ENCODE measurements around the gene FLT3. TPM values are rescaled to one million over a fixed set of nuclear protein-coding genes. Genes with fewer than 3 reads are reported as not detected.
A peak's percentile ranks its signal among the peaks of the same experiment; 100 is the strongest.

FLT3 gene
- total RNA-seq, 1 donor, result not detected

DNA sequence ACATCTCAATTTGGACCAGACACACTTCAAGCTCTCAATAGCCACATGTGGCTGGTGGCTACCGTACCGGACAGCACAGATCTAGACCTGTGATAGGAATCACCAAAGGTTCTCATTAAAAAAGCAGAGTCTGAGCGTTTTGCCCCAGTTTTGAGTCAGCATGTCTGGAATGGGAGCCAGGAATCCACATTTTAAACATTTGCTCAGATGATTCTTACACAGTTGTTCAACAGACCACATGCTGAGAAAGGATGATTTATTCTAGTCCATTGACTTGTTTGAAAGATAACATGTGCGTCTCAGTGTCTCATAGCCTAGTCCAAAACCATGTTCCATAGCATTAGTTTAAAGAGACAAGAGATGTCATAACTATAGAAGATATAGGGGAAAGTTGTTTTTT, 53.4 kb downstream of the FLT3 start:
- no peak for TF ChIP-seq CTCF (IDR thresholded peaks at IDR 0.05; ENCODE audit: insufficient read depth, low read depth, low read length)
- peak; percentile 20 for DNase-seq (ENCODE audit: low read depth)
- no peak overlapping the region for H3K4me3 ChIP-seq (ENCODE audit: low read depth, low read length)

DNA sequence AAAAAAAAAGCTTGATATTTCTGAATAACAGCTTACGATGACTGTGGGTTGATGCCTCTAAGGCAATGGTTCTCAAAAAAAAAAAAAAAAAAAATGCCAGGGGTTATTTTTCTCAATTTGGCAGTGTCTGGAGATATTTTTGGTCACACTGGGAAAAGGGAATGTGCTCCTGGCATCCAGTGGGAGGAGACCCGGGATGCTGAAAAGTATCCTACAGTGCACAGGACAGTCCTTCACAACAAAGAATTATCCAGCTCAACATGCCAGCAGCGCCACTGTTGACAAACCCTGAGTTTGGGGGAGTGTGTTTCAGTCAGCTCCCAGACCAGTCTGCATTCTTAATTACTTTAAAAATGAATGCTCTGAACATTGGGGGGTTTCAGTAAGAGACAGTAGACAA, 54.5 kb downstream of the FLT3 start:
- no peak for DNase-seq (ENCODE audit: low read depth)
- no peak for TF ChIP-seq CTCF (IDR thresholded peaks at IDR 0.05; ENCODE audit: insufficient read depth, low read depth, low read length)
- H3K4me3 ChIP-seq (ENCODE audit: low read depth, low read length), result no peak overlapping the region

GRCh38 chr13:28044608-28045007, 55.8 kb downstream of the FLT3 start:
- H3K4me3 ChIP-seq (ENCODE audit: low read depth, low read length), result no peak overlapping the region
- TF ChIP-seq CTCF (IDR thresholded peaks at IDR 0.05; ENCODE audit: insufficient read depth, low read depth, low read length), result no peak
- no peak for DNase-seq (ENCODE audit: low read depth)

DNA sequence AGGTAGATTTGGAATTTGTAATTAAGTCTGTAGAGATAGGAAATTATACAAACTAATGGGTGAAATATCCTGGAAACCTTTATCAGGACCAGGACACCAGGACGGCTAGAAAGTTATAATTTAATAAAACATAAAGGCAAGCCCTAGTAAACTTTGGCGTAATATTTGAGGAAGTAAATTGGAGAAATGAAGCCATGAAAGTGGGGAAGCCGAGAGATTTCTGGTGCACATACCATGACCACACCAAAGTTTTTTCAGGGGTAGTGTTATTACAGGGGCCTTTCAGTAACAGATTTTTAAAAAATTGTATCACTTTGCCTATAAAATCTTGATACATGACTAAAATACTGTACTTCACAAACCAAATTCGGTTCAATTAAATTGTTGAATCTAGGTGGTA, 57.2 kb downstream of the FLT3 start:
- no peak for DNase-seq (ENCODE audit: low read depth)
- no peak overlapping the region for H3K4me3 ChIP-seq (ENCODE audit: low read depth, low read length)
- TF ChIP-seq CTCF (IDR thresholded peaks at IDR 0.05; ENCODE audit: insufficient read depth, low read depth, low read length), result no peak

DNA sequence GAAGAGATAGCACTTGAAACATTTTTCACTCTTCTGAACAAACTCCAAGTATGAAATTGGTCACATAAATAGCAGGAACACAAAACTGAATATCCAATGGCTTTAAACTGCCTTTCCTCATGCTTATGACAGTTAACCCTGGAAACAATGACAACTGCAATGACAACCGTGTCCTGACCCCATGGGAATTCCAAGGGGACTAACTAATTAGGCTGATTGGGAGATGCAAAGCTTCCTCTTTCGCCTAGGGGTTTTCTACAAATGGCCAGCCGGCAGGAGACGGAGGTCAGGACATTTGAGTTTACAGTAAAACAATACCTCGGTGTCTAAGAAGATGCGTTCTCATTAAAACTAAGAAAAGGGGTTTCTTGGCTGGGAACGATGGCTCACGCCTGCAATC, 58.9 kb downstream of the FLT3 start:
- H3K4me3 ChIP-seq (ENCODE audit: low read depth, low read length), result no peak overlapping the region
- no peak for DNase-seq (ENCODE audit: low read depth)
- TF ChIP-seq CTCF (IDR thresholded peaks at IDR 0.05; ENCODE audit: insufficient read depth, low read depth, low read length), result no peak

GRCh38 chr13:28041031-28041461, 59.3 kb downstream of the FLT3 start:
- DNase-seq (ENCODE audit: low read depth), result no peak
- TF ChIP-seq CTCF (IDR thresholded peaks at IDR 0.05; ENCODE audit: insufficient read depth, low read depth, low read length), result no peak
- no peak overlapping the region for H3K4me3 ChIP-seq (ENCODE audit: low read depth, low read length)

GRCh38 chr13:28037399-28037798, 63.0 kb downstream of the FLT3 start:
- TF ChIP-seq CTCF (IDR thresholded peaks at IDR 0.05; ENCODE audit: insufficient read depth, low read depth, low read length), result no peak
- no peak overlapping the region for H3K4me3 ChIP-seq (ENCODE audit: low read depth, low read length)
- no peak for DNase-seq (ENCODE audit: low read depth)

Measured in fibroblast of villous mesenchyme (primary cell).